HUES48 (cell line): ENCODE measurements around the gene RAET1E.

Experiments used
- H3K27ac ChIP-seq: one replicate; pipeline ENCODE4 v1.7.0; 2013; ENCODE audit warnings: low read depth, low read length, inconsistent platforms
- H3K27me3 ChIP-seq: 2 replicates; pipeline ENCODE4 v1.6.1; 2013; ENCODE audit warnings: mild to moderate bottlenecking, low read length; ENCODE audit not compliant: control insufficient read depth, insufficient read depth
- H3K36me3 ChIP-seq: 2 replicates; pipeline ENCODE4 v1.6.1; 2013; ENCODE audit warnings: low read length; ENCODE audit not compliant: control insufficient read depth, insufficient read depth
- H3K4me1 ChIP-seq: 2 replicates; pipeline ENCODE4 v1.6.1; 2013; ENCODE audit warnings: mild to moderate bottlenecking, low read length; ENCODE audit not compliant: control insufficient read depth, insufficient read depth
- H3K4me3 ChIP-seq: 2 replicates; pipeline ENCODE4 v1.5.1; 2013; ENCODE audit warnings: mild to moderate bottlenecking, low read depth, low read length
- H3K9ac ChIP-seq: 2 replicates; pipeline ENCODE4 v1.6.1; 2013; ENCODE audit warnings: mild to moderate bottlenecking, low read depth, low read length, moderate library complexity
- H3K9me3 ChIP-seq: 2 replicates; pipeline ENCODE4 v1.6.1; 2013; ENCODE audit warnings: low read length; ENCODE audit not compliant: control insufficient read depth, insufficient read depth

RAET1E gene

GRCh38 chr6:149887343-149887742 lies 10.6 kb downstream of the RAET1E start:
- Histone ChIP-seq H3K36me3 (no peaks in the 10 kb centered on the region), H3K4me1 (peaks cover 4% of the 10 kb centered on the region; the same call in 1 of the 2 replicates), H3K27ac (no peak overlapping the region), H3K4me3 (no peak overlapping the region), H3K27me3 (peaks cover 5% of the 10 kb centered on the region), H3K9ac (no peak overlapping the region), H3K9me3 (no peaks in the 10 kb centered on the region)

GRCh38 chr6:149885888-149886287 lies 12.0 kb downstream of the RAET1E start:
- Histone ChIP-seq H3K4me1 (peaks cover 4% of the 10 kb centered on the region; the same call in 1 of the 2 replicates), H3K9me3 (no peaks in the 10 kb centered on the region), H3K36me3 (no peaks in the 10 kb centered on the region), H3K27ac (no peak overlapping the region), H3K27me3 (peaks cover 5% of the 10 kb centered on the region), H3K9ac (no peak overlapping the region), H3K4me3 (no peak overlapping the region)

GRCh38 chr6:149884617-149885016 lies 13.3 kb downstream of the RAET1E start:
- no peaks in the 10 kb centered on the region for H3K9me3 ChIP-seq
- H3K36me3 ChIP-seq = no peaks in the 10 kb centered on the region
- H3K27me3 ChIP-seq = peaks cover 8% of the 10 kb centered on the region
- H3K4me1 ChIP-seq = peaks cover 4% of the 10 kb centered on the region; the same call in 1 of the 2 replicates
- H3K4me3 ChIP-seq = no peak overlapping the region
- H3K9ac ChIP-seq = no peak overlapping the region
- no peak overlapping the region for H3K27ac ChIP-seq

- Histone ChIP-seq H3K27ac (no peak overlapping the region), H3K9me3 (no peaks in the 10 kb centered on the region), H3K4me3 (no peak overlapping the region), H3K4me1 (peaks cover 4% of the 10 kb centered on the region; the same call in 1 of the 2 replicates), H3K9ac (no peak overlapping the region), H3K36me3 (no peaks in the 10 kb centered on the region), H3K27me3 (peaks cover 8% of the 10 kb centered on the region)
Measured at GRCh38 chr6:149884215-149884614, 13.7 kb downstream of the RAET1E start.

GRCh38 chr6:149881860-149882259 lies 16.1 kb downstream of the RAET1E start:
- Histone ChIP-seq H3K36me3 (no peaks in the 10 kb centered on the region), H3K27me3 (peaks cover 8% of the 10 kb centered on the region), H3K4me3 (no peak overlapping the region), H3K27ac (no peak overlapping the region), H3K4me1 (peaks cover 4% of the 10 kb centered on the region; the same call in 1 of the 2 replicates), H3K9ac (no peak overlapping the region), H3K9me3 (no peaks in the 10 kb centered on the region)

GRCh38 chr6:149881066-149881766 lies 16.7 kb downstream of the RAET1E start:
- Histone ChIP-seq H3K27ac (no peak overlapping the region), H3K4me3 (no peak overlapping the region), H3K27me3 (peaks cover 8% of the 10 kb centered on the region), H3K9me3 (no peaks in the 10 kb centered on the region), H3K36me3 (no peaks in the 10 kb centered on the region), H3K9ac (no peak overlapping the region), H3K4me1 (peaks cover 4% of the 10 kb centered on the region; the same call in 1 of the 2 replicates)

- Histone ChIP-seq H3K9me3 (no peaks in the 10 kb centered on the region), H3K36me3 (no peaks in the 10 kb centered on the region), H3K27ac (no peak overlapping the region), H3K4me3 (no peak overlapping the region), H3K4me1 (no peaks in the 10 kb centered on the region), H3K27me3 (peaks cover 3% of the 10 kb centered on the region; the same call in 1 of the 2 replicates), H3K9ac (no peak overlapping the region)
Measured at GRCh38 chr6:149877659-149878058, 20.3 kb downstream of the RAET1E start.

GRCh38 chr6:149876241-149876933 lies 21.5 kb downstream of the RAET1E start:
- no peak overlapping the region for H3K27ac ChIP-seq
- no peak overlapping the region for H3K4me3 ChIP-seq
- H3K9ac ChIP-seq = no peak overlapping the region
- H3K27me3 ChIP-seq = peaks cover 3% of the 10 kb centered on the region; the same call in 1 of the 2 replicates
- H3K9me3 ChIP-seq = no peaks in the 10 kb centered on the region
- H3K36me3 ChIP-seq = no peaks in the 10 kb centered on the region
- H3K4me1 ChIP-seq = no peaks in the 10 kb centered on the region

- Histone ChIP-seq H3K9ac (no peak overlapping the region), H3K4me3 (no peak overlapping the region), H3K4me1 (peaks cover 9% of the 10 kb centered on the region), H3K27me3 (no peaks in the 10 kb centered on the region; the same call in 1 of the 2 replicates), H3K9me3 (no peaks in the 10 kb centered on the region), H3K27ac (no peak overlapping the region), H3K36me3 (no peaks in the 10 kb centered on the region)
Measured at GRCh38 chr6:149872233-149872632, 25.7 kb downstream of the RAET1E start.

GRCh38 chr6:149871182-149871581 lies 26.7 kb downstream of the RAET1E start:
- no peak overlapping the region for H3K9ac ChIP-seq
- H3K4me3 ChIP-seq = no peak overlapping the region
- H3K27ac ChIP-seq = no peak overlapping the region
- no peaks in the 10 kb centered on the region for H3K9me3 ChIP-seq
- H3K4me1 ChIP-seq = peaks cover 9% of the 10 kb centered on the region
- H3K36me3 ChIP-seq = no peaks in the 10 kb centered on the region
- no peaks in the 10 kb centered on the region for H3K27me3 ChIP-seq

GRCh38 chr6:149869275-149869892 lies 28.5 kb downstream of the RAET1E start:
- H3K27ac ChIP-seq = no peak overlapping the region
- H3K4me3 ChIP-seq = no peak overlapping the region
- H3K9ac ChIP-seq = no peak overlapping the region
- peaks cover 9% of the 10 kb centered on the region for H3K4me1 ChIP-seq
- no peaks in the 10 kb centered on the region for H3K9me3 ChIP-seq
- no peaks in the 10 kb centered on the region for H3K27me3 ChIP-seq
- no peaks in the 10 kb centered on the region for H3K36me3 ChIP-seq
